HG02885 (cell line): Measurements from ENCODE around the gene AUTS2.

Source experiments
- ATAC-seq: cut with Tn5 transposase; IDR thresholded peaks from one replicate; pipeline ENCODE4 v1.9.1; 2021; ENCODE audit warnings: mild to moderate bottlenecking; ENCODE audit not compliant: unreplicated experiment, poor library complexity

The AUTS2 gene

DNA sequence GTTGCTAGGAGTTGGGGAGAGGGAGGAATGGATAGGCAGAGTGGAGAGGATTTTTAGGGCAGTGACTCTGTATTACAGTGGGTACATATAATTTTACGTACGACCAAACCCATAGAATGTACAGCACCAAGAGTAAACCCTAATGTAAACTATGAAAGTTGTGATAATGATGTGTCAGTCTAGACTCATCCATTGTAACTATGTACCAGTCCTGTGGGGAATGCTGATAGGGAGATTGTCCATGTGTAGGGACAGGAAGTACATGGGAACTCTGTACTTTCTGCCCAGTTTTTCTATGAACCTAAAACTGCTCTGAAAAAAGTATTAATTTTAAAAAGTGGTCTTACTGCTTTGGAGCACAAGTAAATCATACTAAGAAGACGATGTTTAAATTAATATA is 441.8 kb downstream of the AUTS2 start:
- no peak for ATAC-seq

DNA sequence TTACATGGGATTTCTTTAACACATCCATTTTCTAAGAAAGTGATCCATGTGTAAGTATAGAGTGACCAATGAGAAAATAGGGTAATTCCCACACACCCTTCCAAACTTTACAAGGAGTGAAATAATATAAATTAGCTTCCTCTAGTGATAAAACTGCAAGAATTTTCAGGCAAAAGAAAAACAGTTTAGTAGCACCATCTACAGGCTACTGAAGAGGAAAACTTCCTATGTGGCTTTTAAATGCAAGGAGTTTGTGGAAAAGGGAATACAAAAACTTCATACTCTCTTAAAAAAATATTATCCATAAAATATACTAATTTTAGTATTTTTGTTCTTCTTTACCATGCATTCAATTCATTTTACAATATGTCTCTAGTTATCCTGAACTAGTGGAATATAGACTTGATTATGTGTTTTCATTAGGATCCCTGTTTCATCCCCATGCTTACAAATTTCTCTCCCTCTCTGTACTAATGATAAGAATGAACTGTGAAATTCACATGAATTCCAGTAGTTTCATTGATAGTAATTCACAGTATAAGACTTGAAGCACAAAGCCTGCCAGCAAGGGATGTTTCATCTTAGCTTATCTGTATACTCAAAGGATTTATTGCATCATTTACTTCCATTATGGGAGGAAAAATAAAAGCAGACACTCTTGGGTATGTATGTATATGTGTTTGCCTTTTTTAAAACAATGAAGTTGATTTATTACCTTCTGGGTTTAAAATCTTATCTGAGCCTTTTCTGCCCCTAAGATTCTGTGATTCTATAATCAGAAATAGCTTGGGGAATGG is 442.9 kb downstream of the AUTS2 start:
- no peak for ATAC-seq

DNA sequence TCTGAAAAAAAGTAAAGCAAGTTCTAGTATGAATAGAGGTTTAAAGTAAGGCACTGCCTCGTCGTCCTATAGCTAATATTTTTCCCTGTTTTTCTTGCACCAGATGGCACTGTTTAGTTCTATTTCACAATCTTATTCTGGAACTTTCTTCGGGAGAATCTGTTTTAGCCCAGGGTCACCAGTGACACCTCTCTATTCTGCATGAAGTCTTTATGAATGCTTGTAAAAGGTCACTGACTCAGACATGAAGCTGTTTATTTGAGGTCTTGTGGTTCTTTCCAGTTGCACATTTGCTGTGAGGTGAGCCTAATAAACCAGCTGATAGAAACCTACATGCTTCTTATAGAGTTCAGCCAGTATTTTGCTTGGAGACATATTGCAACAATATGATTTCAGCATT is 444.3 kb downstream of the AUTS2 start:
- ATAC-seq = no peak

GRCh38 chr7:70043015-70043538 is 444.8 kb downstream of the AUTS2 start:
- no peak for ATAC-seq

- no peak for ATAC-seq
Measured at GRCh38 chr7:70044064-70044463, 445.8 kb downstream of the AUTS2 start.

DNA sequence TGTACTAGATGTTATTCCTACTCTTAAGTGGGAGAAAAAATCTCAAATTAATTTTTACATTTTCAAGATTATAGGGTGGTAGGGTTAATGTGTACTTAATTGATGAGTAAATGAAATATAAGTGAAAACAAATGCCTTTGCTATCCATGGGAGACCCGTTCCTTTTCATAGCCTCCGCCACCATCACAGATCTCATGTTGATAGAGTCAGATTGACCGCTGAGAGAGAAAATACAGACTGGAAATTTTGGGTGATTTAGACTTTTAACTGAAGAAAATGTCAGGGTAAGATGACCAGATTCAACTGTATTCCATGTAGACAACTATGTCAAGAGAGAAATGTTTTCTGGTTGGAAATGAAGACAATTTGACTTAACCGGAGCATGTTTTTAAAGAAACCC is 446.2 kb downstream of the AUTS2 start:
- no peak for ATAC-seq

GRCh38 chr7:70044981-70045380 is 446.7 kb downstream of the AUTS2 start:
- no peak for ATAC-seq

DNA sequence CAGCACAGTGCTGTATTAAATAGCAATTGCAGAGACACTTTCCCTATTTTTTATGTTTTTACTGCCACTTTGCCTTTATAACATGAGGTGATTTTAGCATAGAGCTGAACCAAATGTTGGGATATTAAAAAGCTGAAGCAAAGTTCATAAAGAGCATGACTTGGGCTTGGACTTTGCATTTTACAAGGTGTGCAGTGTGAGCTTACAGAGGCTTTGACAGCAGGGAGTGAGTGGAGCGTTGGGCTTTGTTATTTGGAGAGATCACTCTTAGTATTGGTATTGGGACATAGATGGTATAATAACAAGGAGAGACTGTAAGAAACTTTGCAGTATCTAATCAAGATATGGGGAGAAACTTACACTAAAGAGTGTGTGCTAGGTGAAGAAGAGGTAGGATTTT is 449.1 kb downstream of the AUTS2 start:
- no peak for ATAC-seq

- no peak for ATAC-seq
Measured at GRCh38 chr7:70047891-70048448, 449.7 kb downstream of the AUTS2 start.

DNA sequence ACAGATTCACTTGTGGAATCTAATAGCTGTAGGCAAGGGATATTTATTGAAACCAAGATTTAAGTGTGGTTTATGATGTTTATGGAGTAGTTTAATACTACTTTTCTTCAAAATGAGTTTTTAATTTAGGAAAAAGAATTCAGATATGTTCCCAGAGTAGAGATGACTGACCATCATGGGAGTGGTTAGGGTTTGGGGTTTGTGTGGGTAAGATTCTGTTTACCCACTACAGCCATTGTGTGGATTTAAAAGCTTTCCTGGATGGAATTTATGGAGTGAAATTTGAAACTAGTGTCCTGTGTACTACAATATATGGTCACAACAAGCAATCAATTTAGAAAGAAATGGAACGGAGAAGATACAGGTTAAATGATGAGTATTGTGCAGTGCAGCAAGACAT is 453.5 kb downstream of the AUTS2 start:
- ATAC-seq = no peak

- no peak for ATAC-seq
Measured at GRCh38 chr7:70052691-70053090, 454.4 kb downstream of the AUTS2 start.

GRCh38 chr7:70053421-70053820 is 455.1 kb downstream of the AUTS2 start:
- no peak for ATAC-seq

GRCh38 chr7:70053989-70054388 is 455.7 kb downstream of the AUTS2 start:
- no peak for ATAC-seq

GRCh38 chr7:70056363-70056762 is 458.1 kb downstream of the AUTS2 start:
- ATAC-seq = no peak

DNA sequence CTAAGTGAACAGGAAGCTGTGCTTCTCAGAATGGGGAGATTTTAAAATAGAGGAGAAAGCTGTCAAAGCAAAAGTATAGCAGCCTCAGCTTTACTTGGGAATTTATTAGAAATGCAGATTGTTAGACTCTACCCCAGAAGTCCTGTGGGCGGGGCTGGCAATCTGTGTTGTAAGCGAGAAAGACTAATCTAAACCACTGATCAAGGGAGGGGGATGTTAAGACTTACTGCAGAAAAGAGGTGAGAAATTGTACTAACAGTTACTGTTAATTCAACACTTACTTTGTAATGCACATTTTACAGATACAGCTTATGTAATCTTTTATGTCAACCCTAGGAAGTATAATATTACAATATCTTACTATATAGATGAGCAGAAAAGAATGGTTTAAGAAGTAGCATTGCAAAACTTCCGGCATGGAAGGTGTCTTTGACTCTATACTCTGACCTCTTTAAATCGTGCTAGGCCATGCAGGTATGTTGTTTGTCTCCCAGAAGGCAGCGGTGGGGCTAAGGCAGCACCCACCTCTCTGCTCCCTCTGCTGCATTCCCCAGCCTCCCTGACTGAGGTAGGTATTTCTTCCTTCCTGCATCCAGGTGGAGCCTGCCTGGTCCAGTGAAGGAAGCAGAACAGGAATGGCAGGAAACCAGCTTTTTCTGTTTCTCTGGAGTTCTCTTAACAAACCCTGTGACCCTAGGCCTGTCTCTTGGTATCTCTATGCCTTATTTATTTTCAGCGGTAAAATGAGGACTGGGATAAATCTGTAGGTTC is 462.2 kb downstream of the AUTS2 start:
- no peak for ATAC-seq

DNA sequence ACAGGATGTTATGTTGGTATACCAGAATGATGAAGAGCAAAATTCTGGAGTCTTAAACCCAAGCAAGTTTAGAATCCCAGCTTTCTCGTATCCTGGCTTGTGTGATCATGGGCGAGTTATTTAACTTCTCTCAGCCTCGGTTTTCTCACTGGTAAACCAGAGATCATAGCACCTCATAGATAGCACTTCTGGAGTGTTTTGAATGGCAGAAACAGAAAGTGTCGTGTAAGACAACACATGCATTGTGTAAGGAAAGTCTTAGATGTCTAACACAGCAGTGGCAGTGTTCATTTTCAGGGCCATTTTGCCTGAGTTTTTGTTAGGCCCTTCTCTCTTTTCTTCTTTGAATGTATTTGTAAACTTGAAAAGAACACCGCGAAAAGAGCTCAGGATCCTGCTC is 465.1 kb downstream of the AUTS2 start:
- ATAC-seq = no peak

DNA sequence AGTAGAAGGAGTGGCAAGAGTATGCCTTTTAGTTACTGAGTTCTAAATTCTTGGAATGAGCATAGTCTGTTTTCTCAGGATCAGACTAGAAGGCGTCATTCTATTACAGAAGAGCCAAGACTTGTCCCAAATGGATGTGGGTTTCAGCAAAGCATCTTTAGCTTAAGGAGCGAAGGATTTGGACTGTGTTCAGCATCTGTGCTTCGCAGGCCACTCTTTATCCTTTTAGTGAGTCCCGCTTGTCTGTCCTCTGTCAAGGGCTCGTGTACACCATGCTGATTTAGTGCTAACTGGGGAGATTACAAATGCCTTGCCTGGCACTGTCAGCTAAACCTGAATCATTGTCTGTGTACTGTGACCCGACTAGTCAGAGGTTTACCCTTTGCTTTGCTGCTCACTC is 465.7 kb downstream of the AUTS2 start:
- ATAC-seq = no peak

- ATAC-seq = no peak
Measured at GRCh38 chr7:70066844-70067243, 468.6 kb downstream of the AUTS2 start.

GRCh38 chr7:70068531-70068930 is 470.3 kb downstream of the AUTS2 start:
- no peak for ATAC-seq

GRCh38 chr7:70069977-70070376 is 471.7 kb downstream of the AUTS2 start:
- ATAC-seq = no peak

DNA sequence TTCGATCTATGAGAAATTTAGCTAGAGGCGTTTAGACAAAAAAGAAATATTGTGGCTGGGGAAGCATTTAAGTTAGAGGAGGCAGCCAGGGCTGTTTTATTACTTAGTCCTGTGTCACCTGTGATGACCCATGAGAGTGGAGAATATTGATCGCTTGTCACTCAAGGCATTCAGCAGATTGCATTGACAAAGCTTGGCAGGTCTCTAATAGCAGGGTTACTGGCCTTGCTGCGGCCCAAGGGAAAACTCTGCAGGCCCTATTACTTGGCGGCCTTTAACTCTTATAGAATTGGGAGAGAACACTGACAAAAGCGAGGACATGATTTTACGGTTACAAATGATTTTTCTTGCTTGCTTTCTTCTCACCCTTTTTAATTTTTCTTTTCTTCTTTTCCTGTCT is 473.5 kb downstream of the AUTS2 start:
- no peak for ATAC-seq
